ENCODE results near the gene ATOH8. TPM values are rescaled to one million over a fixed set of nuclear protein-coding genes. Genes with fewer than 3 reads are reported as not detected.

Gene ATOH8
- total RNA-seq, 1 donor from 2014 or later, result 0.18 TPM

DNA sequence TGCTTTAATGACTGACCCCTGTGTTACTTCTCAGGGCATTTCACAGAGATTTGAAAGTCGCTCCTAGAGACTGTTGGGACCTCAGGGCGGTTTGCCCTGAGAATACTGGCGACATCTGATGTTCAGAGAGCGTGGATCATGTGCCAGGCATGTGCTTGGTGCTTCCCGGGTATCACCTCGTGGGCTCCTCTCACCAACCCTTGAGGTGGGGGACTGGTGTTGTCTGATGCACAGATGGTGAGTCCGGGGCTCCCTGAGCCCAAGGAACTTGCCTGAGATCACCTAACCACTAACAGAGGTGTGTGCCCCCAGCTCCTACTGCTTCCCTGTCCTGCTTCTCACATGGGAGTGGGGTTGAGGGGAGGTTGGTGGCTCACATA lies 16.2 kb downstream of the ATOH8 start:
- intact Hi-C loops (cut with micrococcal nuclease), result no loop called here

- intact Hi-C loops (cut with micrococcal nuclease), result no loop called here
Observed at GRCh38 chr2:85770369-85770768, 16.6 kb downstream of the ATOH8 start.

- intact Hi-C loops (cut with micrococcal nuclease), result no loop called here
Observed at GRCh38 chr2:85770786-85771409, 17.1 kb downstream of the ATOH8 start.

DNA sequence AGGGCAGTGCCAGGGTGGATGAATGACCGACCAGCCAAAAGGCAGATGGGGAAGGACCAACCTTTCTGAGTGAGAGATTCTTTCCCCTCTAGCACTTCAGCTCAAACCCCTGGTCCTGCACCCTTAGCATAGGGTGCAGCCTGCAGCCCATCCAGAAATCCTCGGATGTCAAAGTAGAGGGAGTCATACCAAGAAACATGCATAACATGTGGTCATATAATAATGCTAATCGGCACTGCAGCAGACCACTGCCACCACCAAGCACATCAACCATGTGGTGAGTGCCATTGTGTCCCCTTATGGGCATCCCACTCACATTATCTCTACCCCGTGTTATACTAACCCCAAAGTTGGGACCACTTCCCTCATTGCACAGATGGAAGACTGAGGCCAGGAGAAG lies 17.7 kb downstream of the ATOH8 start:
- intact Hi-C loops (cut with micrococcal nuclease), result no loop called here

DNA sequence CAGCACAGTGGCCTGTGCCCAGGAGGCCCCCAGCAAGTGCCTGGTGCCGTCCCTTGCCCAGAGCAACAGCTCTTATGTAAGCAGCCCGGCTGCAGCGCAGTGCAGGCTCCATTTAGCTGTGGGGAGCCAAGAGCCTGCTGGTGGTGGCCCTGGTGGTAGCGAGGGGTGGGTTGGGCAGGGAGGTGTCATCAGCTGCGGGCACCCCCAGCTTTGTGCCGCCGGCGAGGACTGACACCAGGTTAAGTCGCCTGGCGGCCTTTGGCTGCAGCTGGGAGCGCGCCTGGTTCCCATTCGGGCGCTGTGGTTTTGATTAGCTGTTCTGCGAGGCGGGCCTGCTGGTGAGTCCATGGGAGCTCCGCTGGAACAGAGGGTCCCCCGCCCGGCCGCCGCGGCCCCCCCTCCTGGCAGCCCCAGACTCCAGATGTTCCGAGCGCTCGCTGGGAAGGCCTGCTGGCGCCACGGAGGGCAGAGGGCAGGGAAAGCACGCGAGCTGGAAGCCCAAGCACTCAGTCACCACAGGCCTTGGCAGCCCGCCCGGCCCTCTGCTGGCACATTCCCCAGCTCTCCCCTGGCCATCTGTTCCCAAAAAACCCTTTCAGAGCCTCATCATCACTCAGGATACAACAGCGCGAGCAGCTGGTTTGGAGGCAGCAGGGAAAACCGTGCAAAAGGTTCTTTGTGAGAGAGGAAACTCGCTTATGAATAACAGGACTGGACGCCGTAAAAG lies 18.4 kb downstream of the ATOH8 start:
- intact Hi-C loops (cut with micrococcal nuclease), result no loop called here

- intact Hi-C loops (cut with micrococcal nuclease), result no loop called here
Observed at GRCh38 chr2:85772841-85773491, 19.2 kb downstream of the ATOH8 start.

GRCh38 chr2:85773692-85774091 lies 19.9 kb downstream of the ATOH8 start:
- intact Hi-C loops (cut with micrococcal nuclease), result no loop called here

GRCh38 chr2:85774126-85774978 lies 20.6 kb downstream of the ATOH8 start:
- intact Hi-C loops (cut with micrococcal nuclease), result no loop called here

DNA sequence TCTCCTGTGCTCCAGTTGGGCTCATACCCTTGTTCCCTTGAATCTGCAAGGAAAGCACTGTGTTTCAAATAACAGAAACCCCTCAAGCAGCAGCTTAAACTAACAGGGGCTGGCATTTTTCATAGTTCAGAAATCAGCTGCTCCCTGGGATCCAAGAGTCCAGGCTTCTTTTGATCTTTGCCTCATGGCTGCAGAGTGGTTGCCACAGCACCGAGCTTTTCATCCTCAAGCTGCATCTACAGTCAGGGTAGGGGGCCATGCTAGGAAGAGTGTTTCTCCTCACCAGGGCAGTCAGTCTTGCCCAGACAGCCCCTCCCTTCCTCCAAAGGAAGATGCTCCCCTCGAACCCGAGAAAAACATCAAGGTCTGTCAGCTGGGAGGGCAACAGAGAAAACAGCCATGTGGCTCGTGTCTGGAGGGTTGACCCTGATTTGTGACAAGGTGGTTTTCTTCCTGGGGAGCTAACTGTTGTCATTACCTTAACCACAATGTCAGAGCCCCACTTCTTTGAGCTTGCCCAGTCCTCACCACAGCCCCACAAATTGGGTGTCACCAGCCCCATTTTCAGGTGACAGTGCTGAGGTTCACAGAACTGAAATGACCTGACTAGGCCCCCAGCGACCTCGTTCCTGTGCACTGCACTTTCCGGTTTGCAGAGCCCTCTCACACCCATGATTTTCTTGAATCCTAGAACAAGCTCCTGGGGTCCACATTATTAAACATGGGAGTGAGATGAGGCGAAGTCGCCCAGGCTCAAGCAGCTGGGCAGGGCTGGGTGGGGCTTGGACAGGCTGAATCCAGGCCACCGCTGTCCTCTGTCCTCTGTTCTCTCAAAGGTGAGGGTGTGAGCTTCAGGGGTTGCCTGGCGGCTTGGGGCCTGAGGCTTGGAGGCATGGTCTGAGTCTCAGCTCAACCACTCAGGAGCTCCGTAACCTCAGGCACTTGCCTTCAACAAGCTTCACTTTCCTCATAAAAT lies 21.9 kb downstream of the ATOH8 start:
- intact Hi-C loops (cut with micrococcal nuclease), result no loop called here

DNA sequence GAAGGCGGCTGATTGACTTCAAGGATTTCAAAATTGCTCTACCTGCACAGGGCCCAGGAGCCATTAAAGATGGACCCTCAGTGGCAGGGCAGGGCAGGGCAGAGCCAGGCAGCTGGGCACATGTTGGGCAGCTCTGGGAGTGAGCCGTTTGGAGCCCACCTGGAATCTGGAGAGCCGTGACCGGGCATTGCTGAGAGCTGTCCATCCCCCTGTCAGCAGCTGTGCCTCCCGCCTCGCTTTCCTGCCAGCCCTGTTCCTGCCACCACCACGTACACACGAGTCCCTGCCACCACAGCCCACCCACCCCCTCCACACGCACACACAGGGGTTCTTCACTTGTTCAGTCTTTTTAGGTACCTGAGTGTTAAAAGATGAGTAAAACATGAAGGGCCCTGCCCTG lies 22.9 kb downstream of the ATOH8 start:
- intact Hi-C loops (cut with micrococcal nuclease), result no loop called here

GRCh38 chr2:85777441-85777861 lies 23.7 kb downstream of the ATOH8 start:
- intact Hi-C loops (cut with micrococcal nuclease), result no loop called here

GRCh38 chr2:85778646-85779379 lies 25.0 kb downstream of the ATOH8 start:
- intact Hi-C loops (cut with micrococcal nuclease), result no loop called here

- intact Hi-C loops (cut with micrococcal nuclease), result no loop called here
Observed at GRCh38 chr2:85779641-85780315, 26.0 kb downstream of the ATOH8 start.

GRCh38 chr2:85780316-85781012 lies 26.7 kb downstream of the ATOH8 start:
- intact Hi-C loops (cut with micrococcal nuclease), result no loop called here

DNA sequence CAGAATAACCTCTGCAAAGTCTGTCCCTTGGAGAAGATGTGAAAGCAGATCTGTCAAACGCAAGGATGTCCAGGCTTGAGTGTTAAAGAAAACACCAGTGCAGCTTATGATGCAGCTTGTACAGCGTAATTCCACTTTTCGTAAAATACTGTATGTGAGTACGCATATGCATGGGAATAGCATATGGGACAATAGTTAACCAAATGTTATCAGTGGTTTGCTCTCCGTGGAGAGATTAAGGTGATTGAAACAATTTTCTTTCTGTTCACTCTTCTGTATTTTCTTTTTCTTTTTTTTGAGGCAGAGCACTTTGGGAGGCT lies 27.2 kb downstream of the ATOH8 start:
- intact Hi-C loops (cut with micrococcal nuclease), result no loop called here

DNA sequence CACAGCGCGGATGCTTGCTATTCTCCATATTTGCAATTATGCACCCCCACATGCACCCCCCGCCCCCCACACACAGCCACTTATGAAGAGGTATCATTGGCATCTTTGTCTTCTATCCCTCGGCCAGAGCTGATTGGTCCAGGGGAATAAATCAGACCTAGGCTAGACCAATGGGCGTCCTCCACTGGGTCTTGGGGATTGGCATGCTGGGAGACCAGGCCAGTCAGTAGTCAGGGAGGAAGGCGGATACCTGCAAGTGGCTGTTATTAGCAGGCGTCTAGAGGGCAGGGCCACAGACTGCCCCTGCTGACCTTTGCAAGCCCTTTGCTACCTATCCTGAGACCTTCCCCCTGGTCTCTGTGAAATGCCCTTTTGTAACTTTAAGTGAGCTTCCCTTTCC lies 30.0 kb downstream of the ATOH8 start:
- intact Hi-C loops (cut with micrococcal nuclease), result no loop called here

DNA sequence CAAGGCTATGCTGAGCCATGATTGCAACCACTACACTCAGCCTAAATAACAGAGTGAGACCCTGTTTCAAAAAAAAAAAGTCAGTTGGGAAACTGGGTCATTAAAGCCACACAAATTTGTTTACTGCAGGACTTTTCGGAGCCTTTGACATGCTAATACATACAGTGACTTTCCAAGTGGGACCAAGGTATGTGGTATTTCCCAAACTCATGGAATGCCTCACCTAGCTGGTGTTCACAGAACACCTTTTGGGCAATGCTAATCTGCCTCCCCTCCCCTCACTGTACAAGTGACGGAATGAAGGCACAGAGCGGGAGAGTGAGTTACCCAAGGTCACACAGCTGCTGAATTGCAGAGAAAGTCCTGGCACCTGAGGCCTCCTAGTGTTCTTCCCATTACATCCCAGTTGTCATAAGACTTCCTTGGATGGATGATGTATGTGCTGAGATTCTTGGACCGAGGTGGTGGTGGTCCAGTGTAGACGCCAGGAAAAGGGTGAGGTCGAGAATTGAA lies 30.7 kb downstream of the ATOH8 start:
- intact Hi-C loops (cut with micrococcal nuclease), result no loop called here

- intact Hi-C loops (cut with micrococcal nuclease), result no loop called here
Observed at GRCh38 chr2:85785027-85785822, 31.4 kb downstream of the ATOH8 start.
